Kidney (tissue), 14 donors: ENCODE results near the gene TTC39C. TPM values are rescaled to one million over a fixed set of nuclear protein-coding genes. Genes with fewer than 3 reads are reported as not detected.

Experiments used
- DNase-seq, 5 donors: peaks; one replicate each; pipeline ENCODE4 v3.0.0-alpha.2; 2013 to 2020
- FAIRE-seq: peaks from 2 replicates; lab custom pipeline; 2012; peaks lifted over from hg19 to GRCh38; lab: Jason Lieb, UNC
- H3K27ac ChIP-seq, 2 donors: one replicate each; pipeline ENCODE4 v1.7.0; 2013; ENCODE audit warnings: low read depth in 2 of 2, low read length in 2 of 2, inconsistent platforms in 1 of 2
- H3K27me3 ChIP-seq: one replicate; pipeline ENCODE4 v1.7.1; 2013; ENCODE audit warnings: low read length, inconsistent platforms; ENCODE audit not compliant: control insufficient read depth, insufficient read depth
- H3K36me3 ChIP-seq, 3 donors: one replicate each; pipeline versions ENCODE4 v1.7.0 to v1.7.1; 2013; ENCODE audit warnings: low read length in 3 of 3, control low read depth in 1 of 3, inconsistent platforms in 1 of 3; ENCODE audit not compliant: insufficient read depth in 3 of 3, control insufficient read depth in 2 of 3
- H3K4me1 ChIP-seq, 3 donors: one replicate each; pipeline versions ENCODE4 v1.7.0 to v1.7.1; 2013; ENCODE audit warnings: low read length in 3 of 3, inconsistent platforms in 1 of 3, low read depth in 1 of 3; ENCODE audit not compliant: control insufficient read depth in 2 of 3, insufficient read depth in 2 of 3
- H3K4me3 ChIP-seq, 3 donors: one replicate each; pipeline versions ENCODE4 v1.7.0 to v1.8.1; 2013; ENCODE audit warnings: low read length in 3 of 3, control low read depth in 1 of 3, inconsistent platforms in 1 of 3
- H3K9ac ChIP-seq, 3 donors: one replicate each; pipeline versions ENCODE4 v1.7.0 to v1.7.1; 2013; ENCODE audit warnings: low read length in 3 of 3, control low read depth in 1 of 3, inconsistent platforms in 1 of 3
- H3K9me3 ChIP-seq, 3 donors: one replicate each; pipeline versions ENCODE4 v1.7.0 to v1.7.1; 2013; ENCODE audit warnings: low read length in 3 of 3, control low read depth in 1 of 3, inconsistent platforms in 1 of 3; ENCODE audit not compliant: control insufficient read depth in 2 of 3, insufficient read depth in 1 of 3
- CTCF ChIP-seq: IDR thresholded peaks from 3 replicates; pipeline ENCODE4 v1.5.1; 2012; ENCODE audit warnings: mild to moderate bottlenecking, moderate library complexity, borderline replicate concordance; ENCODE audit not compliant: insufficient read depth; ENCODE audit errors: extremely low read depth
- intact Hi-C: fragments of 100-400 bp; cut with DNase I; formaldehyde crosslinking; loops from one replicate; pipeline ENCODE4 v1.11.1; 2022
- polyA plus RNA-seq: library from polyadenylated mRNA; stranded (reverse); fragments of 350-450 nt; fragmentation: Illumina TruSeq; extraction: RNeasy Lipid Tissue Mini Kit (QIAGEN cat#74804); gene quantifications from one replicate; pipeline ENCODE4 v1.2.3, GENCODE V29; 2014; ENCODE audit warnings: low read depth, low replicate concordance; ENCODE audit not compliant: insufficient read depth
- total RNA-seq: library from RNA; stranded (reverse); fragmentation: NEBNext Ultra II Directional; extraction: Animal tissue kit (Norgen Biotek cat#: 25700); gene quantifications from one replicate; pipeline ENCODE4 v1.2.1, GENCODE V29; 2021
- donor health status: control.
- donor health status: control.
- donor health status: control.
- donor health status: control.
- donor health status: control.
- donor health status: DM: yes; HTN: yes; CAD: no.
- donor health status: Normal renal cell carcinoma (clear cell type).

TTC39C gene
- total and polyA plus RNA-seq, 2 donors from 2014 or later, result 2.8 to 17.4 TPM

- no peak for FAIRE-seq
- TF ChIP-seq CTCF, result no peak
- Histone ChIP-seq H3K27me3 (no peaks in the 10 kb centered on the region), H3K36me3 (peaks cover 0 to 11% (median 8%) of the 10 kb centered on the region in 3 donors), H3K4me1 (no peaks in the 10 kb centered on the region), H3K27ac (no peak overlapping the region), H3K9me3 (no peaks in the 10 kb centered on the region), H3K9ac (no peak overlapping the region), H3K4me3 (no peak overlapping the region)
- no peak for DNase-seq
- intact Hi-C loops, result no loop called here
These were observed 138.8 kb downstream of the TTC39C start for GRCh38 chr18:24153397-24153796.

GRCh38 chr18:24157855-24158254, 143.3 kb downstream of the TTC39C start:
- intact Hi-C loops, result no loop called here
- H3K9ac ChIP-seq, result no peak overlapping the region
- H3K36me3 ChIP-seq, result peaks cover 2 to 41% (median 17%) of the 10 kb centered on the region in 3 donors
- H3K9me3 ChIP-seq, result no peaks in the 10 kb centered on the region
- FAIRE-seq (no peak), DNase-seq (no peak)
- no peaks in the 10 kb centered on the region for H3K4me1 ChIP-seq
- no peaks in the 10 kb centered on the region for H3K27me3 ChIP-seq
- H3K27ac ChIP-seq, result no peak overlapping the region
- TF ChIP-seq CTCF, result no peak
- no peak overlapping the region for H3K4me3 ChIP-seq

GRCh38 chr18:24160086-24160485, 145.5 kb downstream of the TTC39C start:
- intact Hi-C loops, result no loop called here
- Histone ChIP-seq H3K36me3 (peaks cover 2 to 51% (median 25%) of the 10 kb centered on the region in 3 donors), H3K9ac (no peak overlapping the region), H3K4me1 (no peaks in the 10 kb centered on the region), H3K9me3 (no peaks in the 10 kb centered on the region), H3K27ac (no peak overlapping the region), H3K4me3 (no peak overlapping the region), H3K27me3 (no peaks in the 10 kb centered on the region)
- TF ChIP-seq CTCF, result no peak
- FAIRE-seq (no peak), DNase-seq (no peak)

GRCh38 chr18:24161304-24161703, 146.8 kb downstream of the TTC39C start:
- intact Hi-C loops, result no loop called here
- H3K9ac ChIP-seq, result no peak overlapping the region
- no peak overlapping the region for H3K4me3 ChIP-seq
- no peak for DNase-seq
- no peak for TF ChIP-seq CTCF
- no peak overlapping the region for H3K27ac ChIP-seq
- no peaks in the 10 kb centered on the region for H3K4me1 ChIP-seq
- no peaks in the 10 kb centered on the region for H3K27me3 ChIP-seq
- H3K36me3 ChIP-seq, result peaks cover 2 to 60% (median 26%) of the 10 kb centered on the region in 3 donors
- no peak for FAIRE-seq
- no peaks in the 10 kb centered on the region for H3K9me3 ChIP-seq
